Esophagus muscularis mucosa (tissue), 4 donors: ENCODE measurements around the gene MUC5B. TPM values are rescaled to one million over a fixed set of nuclear protein-coding genes. Genes with fewer than 3 reads are reported as not detected.
"Not testable (repeated sequence)": the region's sequence is repeated elsewhere in the genome, so short reads cannot be mapped to it uniquely, and the experiment has no call there.

ENCODE experiments used
- DNase-seq: peaks from one replicate; pipeline ENCODE4 v3.0.0-alpha.2; 2017; ENCODE audit errors: extremely low spot score
- H3K27ac ChIP-seq, 4 donors: fragments of 200-600 bp; sonication (generic); replicated peaks in 1 of 4; 1 replicate in 3 of 4; 2 replicates in 1 of 4; pipeline ENCODE4 v1.5.1; 2016 to 2019; ENCODE audit warnings: mild to moderate bottlenecking in 1 of 4
- H3K27me3 ChIP-seq, 4 donors: fragments of 200-600 bp; sonication (generic); one replicate each; pipeline versions ENCODE4 v1.5.1 to v1.6.0; 2016 to 2019
- H3K36me3 ChIP-seq, 4 donors: fragments of 200-600 bp; sonication (generic); one replicate each; pipeline ENCODE4 v1.5.1; 2016 to 2019
- H3K4me1 ChIP-seq, 4 donors: fragments of 200-600 bp; sonication (generic); one replicate each; pipeline ENCODE4 v1.5.1; 2016 to 2019
- H3K4me3 ChIP-seq, 4 donors: fragments of 200-600 bp; sonication (generic); 1 replicate in 2 of 4; 2 replicates in 2 of 4; pipeline ENCODE4 v1.5.1; 2016 to 2019; ENCODE audit warnings: mild to moderate bottlenecking in 4 of 4, moderate library complexity in 1 of 4
- H3K9me3 ChIP-seq, 4 donors: fragments of 200-600 bp; sonication (generic); 1 replicate in 3 of 4; 2 replicates in 1 of 4; pipeline ENCODE4 v1.5.1; 2016 to 2019
- CTCF ChIP-seq, 3 experiments: fragments of 200-600 bp in 2 of 3; fragments of 450-650 bp in 1 of 3; sonication (generic) in 2 of 3; IDR thresholded peaks; one replicate each; pipeline ENCODE4 v1.5.1; 2017 to 2019; ENCODE audit warnings: antibody characterized with exemption in 3 of 3, mild to moderate bottlenecking in 2 of 3, moderate library complexity in 1 of 3
- EP300 ChIP-seq: sonication (generic); formaldehyde crosslinking; IDR thresholded peaks from one replicate; pipeline ENCODE4 v1.6.1; 2017; ENCODE audit warnings: antibody characterized with exemption
- POLR2A ChIP-seq: fragments of 450-650 bp; IDR thresholded peaks from one replicate; pipeline ENCODE4 v1.6.1; 2017; ENCODE audit warnings: antibody characterized with exemption, moderate library complexity, mild to moderate bottlenecking, low read depth
- POLR2AphosphoS5 ChIP-seq, 2 donors: sonication (generic); formaldehyde crosslinking; IDR thresholded peaks; one replicate each; pipeline ENCODE4 v1.6.1; 2017; ENCODE audit warnings: antibody characterized with exemption in 2 of 2
- WGBS: methylation state at CpG from one replicate; pipeline ENCODE4 v1.1.5; 2018; 5-methylcytosine and 5-hydroxymethylcytosine counted together
- intact Hi-C: fragments of 100-400 bp; cut with DNase I; formaldehyde crosslinking; loops from one replicate; pipeline ENCODE4 v1.15.1; 2023
- total RNA-seq, 4 donors: library from RNA; depleted of rRNA; stranded (reverse); fragments of >200 nt; gene quantifications; one replicate each; pipeline versions ENCODE4 v1.1.0 to v1.2.1, GENCODE V29; 2016

The MUC5B gene
- total RNA-seq, 4 donors from 2014 or later = under 0.01 to 0.45 (median 0.06) TPM; not detected in 1

- Histone ChIP-seq H3K4me3 (no peak overlapping the region), H3K9me3 (no peaks in the 10 kb centered on the region), H3K27ac (no peak overlapping the region), H3K36me3 (no peaks in the 10 kb centered on the region), H3K4me1 (no peaks in the 10 kb centered on the region), H3K27me3 (no peaks in the 10 kb centered on the region)
- WGBS = 90% methylated on average over 23 of the region's 23 CpGs
- TF ChIP-seq EP300 (no peak), POLR2A (no peak), CTCF (IDR thresholded peaks at IDR 0.05) (no peak), POLR2AphosphoS5 (IDR thresholded peaks at IDR 0.05) (no peak)
- intact Hi-C loops = no loop called here
- no peak for DNase-seq
Observed at GRCh38 chr11:1239596-1240205, 16.8 kb downstream of the MUC5B start.

- Histone ChIP-seq H3K4me3 (no peak overlapping the region), H3K9me3 (no peaks in the 10 kb centered on the region), H3K36me3 (no peaks in the 10 kb centered on the region), H3K27me3 (no peaks in the 10 kb centered on the region), H3K4me1 (no peaks in the 10 kb centered on the region), H3K27ac (no peak overlapping the region)
- no peak for DNase-seq
- intact Hi-C loops = no loop called here
- WGBS = no CpG with 5 or more reads among the region's 25 CpGs
- TF ChIP-seq POLR2AphosphoS5 (IDR thresholded peaks at IDR 0.05) = no peak
- TF ChIP-seq EP300 = no peak
- no peak for TF ChIP-seq POLR2A
- TF ChIP-seq CTCF (IDR thresholded peaks at IDR 0.05) = no peak
Observed at GRCh38 chr11:1240771-1241170, 17.9 kb downstream of the MUC5B start.

- no peak for DNase-seq
- Histone ChIP-seq H3K4me3 (no peak overlapping the region), H3K27ac (no peak overlapping the region), H3K27me3 (no peaks in the 10 kb centered on the region), H3K36me3 (no peaks in the 10 kb centered on the region), H3K9me3 (no peaks in the 10 kb centered on the region), H3K4me1 (no peaks in the 10 kb centered on the region)
- WGBS = 95% methylated on average over 18 of the region's 20 CpGs
- intact Hi-C loops = no loop called here
- TF ChIP-seq POLR2A = no peak
- TF ChIP-seq POLR2AphosphoS5 (IDR thresholded peaks at IDR 0.05) = no peak
- no peak for TF ChIP-seq CTCF (IDR thresholded peaks at IDR 0.05)
- no peak for TF ChIP-seq EP300
Observed at GRCh38 chr11:1241706-1242105, 18.8 kb downstream of the MUC5B start.

DNA sequence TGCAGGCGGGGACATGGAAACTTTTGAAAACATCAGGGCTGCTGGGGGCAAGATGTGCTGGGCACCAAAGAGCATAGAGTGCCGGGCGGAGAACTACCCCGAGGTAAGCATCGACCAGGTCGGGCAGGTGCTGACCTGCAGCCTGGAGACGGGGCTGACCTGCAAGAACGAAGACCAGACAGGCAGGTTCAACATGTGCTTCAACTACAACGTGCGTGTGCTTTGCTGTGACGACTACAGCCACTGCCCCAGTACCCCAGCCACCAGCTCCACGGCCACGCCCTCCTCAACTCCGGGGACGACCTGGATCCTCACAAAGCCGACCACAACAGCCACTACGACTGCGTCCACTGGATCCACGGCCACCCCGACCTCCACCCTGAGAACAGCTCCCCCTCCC, 19.4 kb downstream of the MUC5B start:
- Histone ChIP-seq H3K9me3 (no peaks in the 10 kb centered on the region), H3K27me3 (no peaks in the 10 kb centered on the region), H3K4me3 (no peak overlapping the region), H3K4me1 (no peaks in the 10 kb centered on the region), H3K27ac (no peak overlapping the region), H3K36me3 (no peaks in the 10 kb centered on the region)
- WGBS = 94% methylated on average over 20 of the region's 20 CpGs
- intact Hi-C loops = no loop called here
- TF ChIP-seq POLR2AphosphoS5 (IDR thresholded peaks at IDR 0.05) (no peak), EP300 (no peak), POLR2A (no peak), CTCF (IDR thresholded peaks at IDR 0.05) (no peak)
- DNase-seq = no peak

DNA sequence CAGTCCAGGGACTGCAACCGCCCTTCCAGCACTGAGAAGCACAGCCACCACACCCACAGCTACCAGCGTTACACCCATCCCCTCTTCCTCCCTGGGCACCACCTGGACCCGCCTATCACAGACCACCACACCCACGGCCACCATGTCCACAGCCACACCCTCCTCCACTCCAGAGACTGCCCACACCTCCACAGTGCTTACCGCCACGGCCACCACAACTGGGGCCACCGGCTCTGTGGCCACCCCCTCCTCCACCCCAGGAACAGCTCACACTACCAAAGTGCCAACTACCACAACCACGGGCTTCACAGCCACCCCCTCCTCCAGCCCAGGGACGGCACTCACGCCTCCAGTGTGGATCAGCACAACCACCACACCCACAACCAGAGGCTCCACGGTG, 19.9 kb downstream of the MUC5B start:
- H3K27me3 ChIP-seq, H3K9me3 ChIP-seq: not testable (repeated sequence)
- WGBS = 92% methylated on average over 7 of the region's 11 CpGs

GRCh38 chr11:1243521-1243920, 20.7 kb downstream of the MUC5B start:
- H3K36me3 ChIP-seq, H3K4me3 ChIP-seq, H3K27me3 ChIP-seq, H3K27ac ChIP-seq, H3K9me3 ChIP-seq, intact Hi-C loops, DNase-seq, H3K4me1 ChIP-seq: not testable (repeated sequence)
- 100% methylated on average over 7 of the region's 18 CpGs for WGBS

More for the DNA sequence above, 19.9 kb downstream of the MUC5B start:
- intact Hi-C loops, DNase-seq, H3K27ac ChIP-seq, H3K36me3 ChIP-seq, H3K4me3 ChIP-seq, H3K4me1 ChIP-seq: not testable (repeated sequence)

DNA sequence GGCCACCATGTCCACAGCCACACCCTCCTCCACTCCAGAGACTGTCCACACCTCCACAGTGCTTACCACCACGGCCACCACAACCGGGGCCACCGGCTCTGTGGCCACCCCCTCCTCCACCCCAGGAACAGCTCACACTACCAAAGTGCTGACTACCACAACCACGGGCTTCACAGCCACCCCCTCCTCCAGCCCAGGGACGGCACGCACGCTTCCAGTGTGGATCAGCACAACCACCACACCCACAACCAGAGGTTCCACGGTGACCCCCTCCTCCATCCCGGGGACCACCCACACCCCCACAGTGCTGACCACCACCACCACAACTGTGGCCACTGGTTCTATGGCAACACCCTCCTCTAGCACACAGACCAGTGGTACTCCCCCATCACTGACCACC, 21.7 kb downstream of the MUC5B start:
- H3K36me3 ChIP-seq, H3K27me3 ChIP-seq, H3K27ac ChIP-seq, H3K9me3 ChIP-seq, H3K4me3 ChIP-seq, H3K4me1 ChIP-seq, DNase-seq, intact Hi-C loops: not testable (repeated sequence)
- WGBS = 93% methylated on average over 9 of the region's 9 CpGs

DNA sequence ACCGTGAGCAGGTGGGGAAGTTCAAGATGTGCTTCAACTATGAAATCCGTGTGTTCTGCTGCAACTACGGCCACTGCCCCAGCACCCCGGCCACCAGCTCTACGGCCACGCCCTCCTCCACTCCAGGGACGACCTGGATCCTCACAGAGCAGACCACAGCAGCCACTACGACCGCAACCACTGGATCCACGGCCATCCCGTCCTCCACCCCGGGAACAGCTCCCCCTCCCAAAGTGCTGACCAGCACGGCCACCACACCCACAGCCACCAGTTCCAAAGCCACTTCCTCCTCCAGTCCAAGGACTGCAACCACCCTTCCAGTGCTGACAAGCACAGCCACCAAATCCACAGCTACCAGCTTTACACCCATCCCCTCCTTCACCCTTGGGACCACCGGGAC, 22.9 kb downstream of the MUC5B start:
- H3K4me3 ChIP-seq, DNase-seq, intact Hi-C loops, H3K4me1 ChIP-seq, H3K9me3 ChIP-seq, H3K27me3 ChIP-seq, H3K27ac ChIP-seq, H3K36me3 ChIP-seq: not testable (repeated sequence)
- 94% methylated on average over 13 of the region's 14 CpGs for WGBS

- intact Hi-C loops, H3K36me3 ChIP-seq, H3K4me1 ChIP-seq, H3K4me3 ChIP-seq, H3K9me3 ChIP-seq, H3K27me3 ChIP-seq, DNase-seq, H3K27ac ChIP-seq: not testable (repeated sequence)
- WGBS = 87% methylated on average over 11 of the region's 14 CpGs
Observed at GRCh38 chr11:1246301-1246700, 23.4 kb downstream of the MUC5B start.
